Panc1 (cell line): ENCODE measurements around the gene SF3A2. TPM values are rescaled to one million over a fixed set of nuclear protein-coding genes. Genes with fewer than 3 reads are reported as not detected.

Experiments used
- ATAC-seq: fragments of 200-7000 bp; cut with Tn5 transposase; 2 replicates; pipeline ENCODE4 v1.9.1; 2020; ENCODE audit warnings: mild to moderate bottlenecking, moderate library complexity
- BruUV-seq: library from RNA; stranded (reverse); fragments of 400-500 nt; replicated peaks from 2 replicates; lab custom pipeline; 2021; lab: Mats Ljungman, UMichigan
- CTCF ChIA-PET: fragments of 300-600 bp; sonication (Branson Sonifier 250); formaldehyde crosslinking; loops from one replicate; lab custom pipeline; 2022; ENCODE audit warnings: antibody characterized with exemption; lab: Charles Lee
- POLR2A ChIA-PET: fragments of 300-600 bp; sonication (Branson Sonifier 250); formaldehyde crosslinking; loops from one replicate; lab custom pipeline; 2022; ENCODE audit warnings: antibody characterized with exemption; lab: Charles Lee
- DNase-seq: peaks from one replicate; pipeline ENCODE4 v3.0.0-alpha.2; 2010; ENCODE audit warnings: low read depth, low spot score
- H3K27ac ChIP-seq: 2 replicates; pipeline ENCODE4 v1.5.1; 2011; ENCODE audit warnings: mild to moderate bottlenecking, low read length, inconsistent platforms
- H3K27me3 ChIP-seq: fragments of 200-500 bp; sonication (Bioruptor generic); 2 replicates; pipeline ENCODE4 v1.6.0; 2014; ENCODE audit warnings: low read length, inconsistent platforms; ENCODE audit not compliant: control insufficient read depth, insufficient read depth
- H3K36me3 ChIP-seq: fragments of 200-500 bp; sonication (Bioruptor generic); 2 replicates; pipeline ENCODE4 v1.5.1; 2014; ENCODE audit warnings: inconsistent platforms, mild to moderate bottlenecking, low read length, moderate library complexity; ENCODE audit not compliant: control insufficient read depth, insufficient read depth
- H3K4me1 ChIP-seq: 2 replicates; pipeline ENCODE4 v1.5.1; 2011; ENCODE audit warnings: inconsistent platforms, mild to moderate bottlenecking, low read length, moderate library complexity; ENCODE audit not compliant: control insufficient read depth, insufficient read depth
- H3K4me3 ChIP-seq, 2 experiments: 2 replicates each; pipeline ENCODE4 v1.5.1; 2011 to 2012; ENCODE audit warnings: low read depth in 2 of 2, low read length in 2 of 2, mild to moderate bottlenecking in 2 of 2, inconsistent platforms in 1 of 2, moderate library complexity in 1 of 2
- H3K9me3 ChIP-seq: fragments of 200-500 bp; sonication (Bioruptor generic); 2 replicates; pipeline ENCODE4 v1.5.1; 2014; ENCODE audit warnings: low read depth, mild to moderate bottlenecking, inconsistent platforms, low read length, moderate library complexity; ENCODE audit not compliant: control insufficient read depth, insufficient read depth
- POLR2AphosphoS5 ChIP-seq: IDR thresholded peaks from 2 replicates; pipeline ENCODE4 v1.6.1; 2012; ENCODE audit warnings: mild to moderate bottlenecking, low read depth, low read length, moderate library complexity
- SIN3A ChIP-seq: IDR thresholded peaks from 2 replicates; pipeline ENCODE4 v1.6.1; 2012; ENCODE audit warnings: low read depth, mild to moderate bottlenecking, low read length, moderate library complexity, borderline replicate concordance; ENCODE audit not compliant: insufficient read depth
- TCF7L2 ChIP-seq: IDR thresholded peaks from 2 replicates; pipeline ENCODE4 v1.6.1; 2011; ENCODE audit warnings: mild to moderate bottlenecking, low read depth, low read length, inconsistent platforms
- in situ Hi-C: cut with HindIII; loops from 2 replicates; pipeline ENCODE4 v1.10.0; 2016; ENCODE audit warnings: low sequenced_read_pairs, low pct_unique_long_range_greater_than_20kb
- intact Hi-C: fragments of 100-400 bp; cut with micrococcal nuclease; formaldehyde crosslinking; loops from one replicate; pipeline ENCODE4 v1.10.0; 2022; ENCODE audit not compliant: unreplicated experiment
- total RNA-seq: library from RNA; stranded (reverse); gene quantifications from one replicate; pipeline ENCODE4 v1.2.1, GENCODE V29; 2021; ENCODE audit not compliant: unreplicated experiment
- TF ChIP-seq, protein P1 (sequence below): fragments of 450-650 bp; IDR thresholded peaks from 2 replicates; pipeline ENCODE4 v1.5.1; 2017; ENCODE audit warnings: mild to moderate bottlenecking
- TF ChIP-seq, protein P2 (sequence below), 2 experiments: IDR thresholded peaks; 2 replicates each; pipeline ENCODE4 v1.6.1; 2011 to 2012; ENCODE audit warnings: low read depth in 2 of 2, control low read depth in 1 of 2, low read length in 1 of 2, mild to moderate bottlenecking in 1 of 2, moderate library complexity in 1 of 2; ENCODE audit not compliant: insufficient read depth in 1 of 2

SF3A2 gene
- total RNA-seq, 1 experiment from 2014 or later = 103 TPM

GRCh38 chr19:2246801-2247361, 10.3 kb downstream of the SF3A2 start:
- BruUV-seq = no TSS peak
- no peaks in the 10 kb centered on the region for H3K27me3 ChIP-seq
- in situ Hi-C loops = no loop called here
- no peaks in the 10 kb centered on the region for H3K9me3 ChIP-seq
- 0 out of 2 replicates have a peak overlapping the region, but pooled peaks have one; percentile 23 for H3K27ac ChIP-seq
- ChIA-PET POLR2A (no interaction called here), CTCF (no interaction called here)
- H3K4me3 ChIP-seq = no peak overlapping the region
- peaks cover 11% of the 10 kb centered on the region for H3K4me1 ChIP-seq
- intact Hi-C loops = no loop called here
- TF ChIP-seq SIN3A (no peak), TCF7L2 (no peak), POLR2AphosphoS5 (no peak)
- TF ChIP-seq, protein P1, sequence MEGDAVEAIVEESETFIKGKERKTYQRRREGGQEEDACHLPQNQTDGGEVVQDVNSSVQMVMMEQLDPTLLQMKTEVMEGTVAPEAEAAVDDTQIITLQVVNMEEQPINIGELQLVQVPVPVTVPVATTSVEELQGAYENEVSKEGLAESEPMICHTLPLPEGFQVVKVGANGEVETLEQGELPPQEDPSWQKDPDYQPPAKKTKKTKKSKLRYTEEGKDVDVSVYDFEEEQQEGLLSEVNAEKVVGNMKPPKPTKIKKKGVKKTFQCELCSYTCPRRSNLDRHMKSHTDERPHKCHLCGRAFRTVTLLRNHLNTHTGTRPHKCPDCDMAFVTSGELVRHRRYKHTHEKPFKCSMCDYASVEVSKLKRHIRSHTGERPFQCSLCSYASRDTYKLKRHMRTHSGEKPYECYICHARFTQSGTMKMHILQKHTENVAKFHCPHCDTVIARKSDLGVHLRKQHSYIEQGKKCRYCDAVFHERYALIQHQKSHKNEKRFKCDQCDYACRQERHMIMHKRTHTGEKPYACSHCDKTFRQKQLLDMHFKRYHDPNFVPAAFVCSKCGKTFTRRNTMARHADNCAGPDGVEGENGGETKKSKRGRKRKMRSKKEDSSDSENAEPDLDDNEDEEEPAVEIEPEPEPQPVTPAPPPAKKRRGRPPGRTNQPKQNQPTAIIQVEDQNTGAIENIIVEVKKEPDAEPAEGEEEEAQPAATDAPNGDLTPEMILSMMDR = no peak
- TF ChIP-seq, protein P2, sequence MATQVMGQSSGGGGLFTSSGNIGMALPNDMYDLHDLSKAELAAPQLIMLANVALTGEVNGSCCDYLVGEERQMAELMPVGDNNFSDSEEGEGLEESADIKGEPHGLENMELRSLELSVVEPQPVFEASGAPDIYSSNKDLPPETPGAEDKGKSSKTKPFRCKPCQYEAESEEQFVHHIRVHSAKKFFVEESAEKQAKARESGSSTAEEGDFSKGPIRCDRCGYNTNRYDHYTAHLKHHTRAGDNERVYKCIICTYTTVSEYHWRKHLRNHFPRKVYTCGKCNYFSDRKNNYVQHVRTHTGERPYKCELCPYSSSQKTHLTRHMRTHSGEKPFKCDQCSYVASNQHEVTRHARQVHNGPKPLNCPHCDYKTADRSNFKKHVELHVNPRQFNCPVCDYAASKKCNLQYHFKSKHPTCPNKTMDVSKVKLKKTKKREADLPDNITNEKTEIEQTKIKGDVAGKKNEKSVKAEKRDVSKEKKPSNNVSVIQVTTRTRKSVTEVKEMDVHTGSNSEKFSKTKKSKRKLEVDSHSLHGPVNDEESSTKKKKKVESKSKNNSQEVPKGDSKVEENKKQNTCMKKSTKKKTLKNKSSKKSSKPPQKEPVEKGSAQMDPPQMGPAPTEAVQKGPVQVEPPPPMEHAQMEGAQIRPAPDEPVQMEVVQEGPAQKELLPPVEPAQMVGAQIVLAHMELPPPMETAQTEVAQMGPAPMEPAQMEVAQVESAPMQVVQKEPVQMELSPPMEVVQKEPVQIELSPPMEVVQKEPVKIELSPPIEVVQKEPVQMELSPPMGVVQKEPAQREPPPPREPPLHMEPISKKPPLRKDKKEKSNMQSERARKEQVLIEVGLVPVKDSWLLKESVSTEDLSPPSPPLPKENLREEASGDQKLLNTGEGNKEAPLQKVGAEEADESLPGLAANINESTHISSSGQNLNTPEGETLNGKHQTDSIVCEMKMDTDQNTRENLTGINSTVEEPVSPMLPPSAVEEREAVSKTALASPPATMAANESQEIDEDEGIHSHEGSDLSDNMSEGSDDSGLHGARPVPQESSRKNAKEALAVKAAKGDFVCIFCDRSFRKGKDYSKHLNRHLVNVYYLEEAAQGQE (IDR thresholded peaks at IDR 0.05; ENCODE audit: insufficient read depth in 1 of 2, low read depth in 2 of 2, low read length in 1 of 2) = no peak
- DNase-seq (no peak), ATAC-seq (peak; percentile 80)
- H3K36me3 ChIP-seq = no peaks in the 10 kb centered on the region

DNA sequence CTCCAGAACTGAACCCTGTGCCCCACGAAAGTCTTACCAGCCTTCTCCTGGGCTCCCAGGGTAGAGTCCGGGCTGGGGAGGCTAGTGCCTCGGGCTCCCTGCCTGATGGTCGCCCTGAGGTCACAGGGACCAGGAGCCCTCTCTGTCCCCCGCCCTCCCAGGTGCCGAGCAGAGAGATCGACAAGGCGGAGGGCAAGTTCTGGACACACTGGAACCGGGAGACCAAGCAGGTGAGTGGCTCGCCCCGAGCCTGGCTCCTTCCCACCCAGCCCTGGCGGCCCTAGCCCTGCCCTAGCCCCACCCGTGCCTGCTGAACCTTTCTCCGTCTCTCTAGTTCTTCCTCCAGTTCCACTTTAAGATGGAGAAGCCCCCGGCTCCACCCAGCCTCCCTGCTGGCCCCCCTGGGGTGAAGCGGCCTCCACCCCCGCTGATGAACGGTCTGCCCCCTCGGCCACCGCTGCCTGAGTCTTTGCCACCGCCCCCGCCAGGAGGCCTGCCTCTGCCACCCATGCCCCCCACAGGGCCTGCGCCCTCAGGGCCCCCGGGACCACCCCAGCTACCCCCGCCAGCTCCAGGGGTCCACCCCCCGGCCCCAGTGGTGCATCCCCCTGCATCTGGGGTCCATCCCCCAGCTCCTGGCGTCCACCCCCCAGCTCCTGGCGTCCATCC, 10.9 kb downstream of the SF3A2 start:
- ATAC-seq = peak; percentile 13

More for the DNA sequence above, 10.9 kb downstream of the SF3A2 start:
- intact Hi-C loops (no loop called here), in situ Hi-C loops (no loop called here)
- BruUV-seq = no TSS peak
- no peak for TF ChIP-seq SIN3A
- TF ChIP-seq, protein P1 = no peak
- TF ChIP-seq, protein P2 (IDR thresholded peaks at IDR 0.05; ENCODE audit: insufficient read depth in 1 of 2, low read depth in 2 of 2, low read length in 1 of 2) = no peak
- TF ChIP-seq POLR2AphosphoS5 = no peak
- no peak for TF ChIP-seq TCF7L2
- Histone ChIP-seq H3K9me3 (no peaks in the 10 kb centered on the region), H3K4me3 (no peak overlapping the region), H3K4me1 (peaks cover 7% of the 10 kb centered on the region), H3K27ac (0 out of 2 replicates have a peak overlapping the region, but pooled peaks have one; percentile 23), H3K27me3 (no peaks in the 10 kb centered on the region), H3K36me3 (no peaks in the 10 kb centered on the region)
- POLR2A ChIA-PET = no interaction called here
- no peak for DNase-seq
- CTCF ChIA-PET = no interaction called here
